ENCODE results near the gene ANKRD17.

Gene ANKRD17

GRCh38 chr4:73104695-73105094 is 153.9 kb downstream of the ANKRD17 start:
- no peak for DNase-seq (ENCODE audit: low read depth)

GRCh38 chr4:73103799-73104503 is 154.6 kb downstream of the ANKRD17 start:
- no peak for DNase-seq (ENCODE audit: low read depth)

GRCh38 chr4:73099143-73099542 is 159.5 kb downstream of the ANKRD17 start:
- DNase-seq (ENCODE audit: low read depth), result no peak

GRCh38 chr4:73098713-73099112 is 159.9 kb downstream of the ANKRD17 start:
- no peak for DNase-seq (ENCODE audit: low read depth)

- no peak for DNase-seq (ENCODE audit: low read depth)
These were observed 160.6 kb downstream of the ANKRD17 start for GRCh38 chr4:73098016-73098415.

GRCh38 chr4:73092868-73093267 is 165.7 kb downstream of the ANKRD17 start:
- no peak for DNase-seq (ENCODE audit: low read depth)

GRCh38 chr4:73090738-73091137 is 167.9 kb downstream of the ANKRD17 start:
- DNase-seq (ENCODE audit: low read depth), result no peak

GRCh38 chr4:73087871-73088270 is 170.7 kb downstream of the ANKRD17 start:
- DNase-seq (ENCODE audit: low read depth), result no peak

GRCh38 chr4:73086095-73086868 is 172.3 kb downstream of the ANKRD17 start:
- no peak for DNase-seq (ENCODE audit: low read depth)

- no peak for DNase-seq (ENCODE audit: low read depth)
These were observed 177.8 kb downstream of the ANKRD17 start for GRCh38 chr4:73080789-73081188.

- no peak for DNase-seq (ENCODE audit: low read depth)
These were observed 182.8 kb downstream of the ANKRD17 start for GRCh38 chr4:73075832-73076231.

GRCh38 chr4:73070074-73070390 is 188.6 kb downstream of the ANKRD17 start:
- no peak for DNase-seq (ENCODE audit: low read depth)

- peak; percentile 89 for DNase-seq (ENCODE audit: low read depth)
These were observed 189.1 kb downstream of the ANKRD17 start, which contains the start of gene COX18 for GRCh38 chr4:73069338-73070073. COX18 (minus strand) TSS chr4:73069716; CDS start chr4:73069649, 67 bp downstream.

- peak; percentile 19 for DNase-seq (ENCODE audit: low read depth)
These were observed 189.9 kb downstream of the ANKRD17 start for GRCh38 chr4:73068491-73069337.

GRCh38 chr4:73067971-73068394 is 190.6 kb downstream of the ANKRD17 start:
- DNase-seq (ENCODE audit: low read depth), result peak; percentile 19

- DNase-seq (ENCODE audit: low read depth), result no peak
These were observed 191.7 kb downstream of the ANKRD17 start for GRCh38 chr4:73066928-73067327.

GRCh38 chr4:73066445-73066844 is 192.2 kb downstream of the ANKRD17 start:
- DNase-seq (ENCODE audit: low read depth), result no peak

- DNase-seq (ENCODE audit: low read depth), result no peak
These were observed 194.1 kb downstream of the ANKRD17 start for GRCh38 chr4:73064536-73064935.

- DNase-seq (ENCODE audit: low read depth), result no peak
These were observed 203.2 kb downstream of the ANKRD17 start for GRCh38 chr4:73055241-73055897.

GRCh38 chr4:73053974-73054480 is 204.6 kb downstream of the ANKRD17 start:
- DNase-seq (ENCODE audit: low read depth), result no peak

- no peak for DNase-seq (ENCODE audit: low read depth)
These were observed 205.5 kb downstream of the ANKRD17 start for GRCh38 chr4:73053076-73053475.

Data from HS-5 (cell line).